HG03097 (cell line): Measurements from ENCODE around the gene CDH2.

ENCODE experiments used
- ATAC-seq: cut with Tn5 transposase; IDR thresholded peaks from one replicate; pipeline ENCODE4 v1.9.1; 2021; ENCODE audit not compliant: unreplicated experiment, low FRiP score

The CDH2 gene

DNA sequence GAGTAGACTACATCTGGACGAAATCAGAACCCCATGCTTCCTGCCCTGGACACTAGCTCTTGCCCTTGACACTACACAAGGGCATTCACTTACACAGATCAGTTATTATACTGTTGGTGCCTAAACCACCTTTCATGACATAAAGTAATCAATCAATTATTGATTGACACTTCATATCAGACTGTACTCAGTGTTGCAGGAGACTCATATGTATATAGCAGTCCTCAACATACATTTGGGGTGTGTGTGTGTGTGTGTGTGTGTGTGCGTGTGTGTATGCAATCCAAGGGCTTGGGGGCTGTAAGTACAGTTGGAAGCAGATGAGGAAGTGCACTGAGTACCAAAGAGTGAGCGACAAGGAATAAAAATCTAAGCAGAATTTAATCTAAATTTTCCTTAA, 5.1 kb downstream of the CDH2 start:
- ATAC-seq = no peak

DNA sequence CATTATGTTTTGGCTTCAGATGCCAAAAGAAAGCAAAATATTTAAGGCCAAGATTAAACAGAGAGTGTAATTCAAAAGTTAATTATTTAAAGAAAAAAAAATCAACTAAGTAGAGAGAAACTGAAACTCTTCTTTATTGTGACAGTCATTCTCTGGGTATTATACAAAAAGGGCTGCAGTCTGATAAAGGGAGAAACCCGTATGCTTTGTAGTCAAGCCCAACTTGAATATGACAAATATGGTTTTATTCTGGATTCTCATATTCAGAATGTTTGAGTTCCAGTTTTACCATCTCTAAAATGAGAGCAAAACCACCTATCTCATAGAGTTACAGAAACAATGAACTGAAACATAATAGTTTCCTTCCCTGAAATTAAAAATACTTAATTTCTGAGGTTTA, 8.2 kb downstream of the CDH2 start:
- no peak for ATAC-seq

DNA sequence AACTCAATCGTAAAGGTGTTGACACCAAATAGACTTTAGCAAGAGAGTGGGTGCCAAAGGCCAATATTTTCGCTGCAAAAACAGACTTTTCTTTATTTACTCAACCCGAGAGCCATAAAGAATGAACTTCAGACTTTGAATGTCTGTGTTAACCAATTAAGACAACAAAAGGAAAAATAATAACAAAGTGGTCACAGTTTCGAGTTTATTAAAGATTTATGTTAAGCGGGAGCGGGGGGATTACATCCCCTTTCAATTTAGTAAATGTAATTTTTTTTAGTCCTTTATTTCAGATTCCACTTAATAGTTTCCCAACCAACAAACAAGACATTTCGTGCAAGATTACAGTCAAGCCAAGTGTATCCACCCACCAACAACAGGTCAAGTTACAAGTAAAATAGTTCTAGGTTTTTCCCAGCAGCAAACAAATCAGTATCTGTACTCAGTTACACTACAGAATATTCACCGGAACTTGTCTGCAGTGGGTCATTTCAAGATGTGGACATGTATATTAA, 9.0 kb downstream of the CDH2 start:
- ATAC-seq = no peak

DNA sequence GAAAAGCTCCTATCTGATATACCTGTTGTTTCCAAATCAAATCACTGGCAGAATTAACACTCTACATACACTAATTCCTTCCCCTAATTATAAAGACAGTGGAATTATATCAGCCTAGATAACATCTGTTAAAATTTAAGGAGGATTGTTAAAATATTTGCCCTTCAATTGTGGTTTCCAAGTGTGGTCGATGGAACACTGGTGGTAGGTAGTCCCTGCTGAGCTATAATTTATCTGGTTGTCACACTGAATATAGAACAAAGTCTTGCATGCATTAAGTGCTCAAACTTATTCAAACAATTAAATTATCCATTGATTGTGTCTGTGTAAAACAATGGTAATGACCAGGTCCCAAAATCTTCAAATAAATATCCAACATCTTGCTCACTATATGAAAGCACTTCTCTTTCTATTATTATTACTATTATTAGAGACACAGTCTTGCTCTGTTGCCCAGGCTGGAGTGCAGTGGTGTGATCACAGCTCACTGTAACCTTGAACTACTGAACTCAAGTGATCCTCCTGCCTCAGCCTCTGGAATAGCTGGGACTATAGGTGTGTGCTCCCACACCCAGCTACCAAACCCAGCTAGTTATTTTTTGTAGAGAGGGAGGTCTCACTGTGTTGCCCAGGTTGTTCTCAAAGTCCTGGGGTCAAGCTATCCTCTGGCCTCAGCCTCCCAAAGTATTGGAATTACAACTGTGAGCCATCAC, 12.0 kb downstream of the CDH2 start:
- ATAC-seq = no peak

DNA sequence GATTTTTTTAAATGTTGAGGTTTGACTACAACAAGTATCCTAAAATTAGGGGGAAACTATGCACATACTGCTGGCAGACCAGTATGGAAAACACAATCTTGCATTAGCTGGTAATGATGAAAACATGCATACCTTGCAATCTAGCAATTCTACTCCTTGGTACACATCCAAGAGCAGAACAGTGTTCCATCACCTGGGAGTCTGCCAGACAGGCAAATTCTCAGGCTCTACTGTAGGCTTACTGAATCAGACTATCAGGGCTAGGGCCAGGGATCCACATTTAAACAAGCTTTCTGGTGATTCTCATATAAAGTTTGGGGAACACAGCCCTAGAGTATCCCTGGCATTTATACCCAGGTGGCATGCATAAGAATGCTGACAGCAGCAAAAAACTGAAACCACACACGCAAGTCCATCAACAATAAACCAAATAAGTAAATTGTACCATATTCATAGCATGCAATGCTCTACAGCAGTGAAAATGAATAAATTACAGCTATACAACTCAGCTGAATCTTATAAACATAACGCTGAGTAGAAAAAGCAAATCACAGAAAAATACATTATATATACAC, 13.6 kb downstream of the CDH2 start:
- no peak for ATAC-seq

DNA sequence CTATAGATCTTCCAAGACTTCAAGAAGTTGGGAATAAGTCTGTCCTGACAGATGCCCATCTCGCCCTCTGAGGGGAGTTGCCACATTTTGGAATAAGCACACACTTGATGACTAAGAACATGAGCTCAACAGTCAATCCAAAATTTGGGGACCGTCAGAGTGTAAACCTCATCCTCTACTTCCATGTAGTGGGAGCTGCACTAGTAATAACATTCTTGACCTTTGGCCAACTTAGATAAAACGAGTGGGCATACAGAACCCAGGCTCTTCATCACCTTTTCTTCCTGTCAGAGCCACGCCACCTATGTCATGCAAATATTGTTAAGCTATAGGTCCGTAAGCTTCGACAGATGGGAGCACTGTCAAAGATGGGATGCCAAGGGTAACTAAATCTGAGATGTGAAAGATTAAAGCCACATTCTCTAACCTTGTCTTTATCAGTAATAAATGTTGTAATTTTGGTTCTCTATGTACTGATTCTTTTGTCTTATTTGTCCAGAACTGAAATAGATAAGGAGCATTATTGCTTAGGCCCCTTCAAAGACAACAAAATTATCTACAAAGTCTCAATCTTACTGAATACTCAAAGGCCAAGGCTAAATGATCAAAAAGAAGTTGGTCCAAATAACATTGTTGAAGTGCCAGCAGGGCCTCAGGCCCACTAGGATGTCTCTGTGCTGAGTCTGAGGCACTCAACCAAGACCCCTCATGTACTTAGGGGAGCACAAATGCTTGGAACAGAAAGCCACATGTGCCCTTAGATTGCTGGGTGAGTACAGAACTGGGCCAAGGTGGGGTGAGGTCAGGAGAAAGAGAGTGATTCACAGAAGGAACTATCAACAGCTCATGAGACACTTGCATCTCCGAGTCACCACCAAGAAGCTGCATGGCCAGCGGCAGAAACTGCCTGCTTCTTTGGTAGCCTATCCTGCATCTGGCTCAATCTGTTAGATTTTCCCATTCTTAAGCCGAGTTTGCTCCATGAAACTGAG, 15.0 kb downstream of the CDH2 start:
- ATAC-seq = no peak

DNA sequence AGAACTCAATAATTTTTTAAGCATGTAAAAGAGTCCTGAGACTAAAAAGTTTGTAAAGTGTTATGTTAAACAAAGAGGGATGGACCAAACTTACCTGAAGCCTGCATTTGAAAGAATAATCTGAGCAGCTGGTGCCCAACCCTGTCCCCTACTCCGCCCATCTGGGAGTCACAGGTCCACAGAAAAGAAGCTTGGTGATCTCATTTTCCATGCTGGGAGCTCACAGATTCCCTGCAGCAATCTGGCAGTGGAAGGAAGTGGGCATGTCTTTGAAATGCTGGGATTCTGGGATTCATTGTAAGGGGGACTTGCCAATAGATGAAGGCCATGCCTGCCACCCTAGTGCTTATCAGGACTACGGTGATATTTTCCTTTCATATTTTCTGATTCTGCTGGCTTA, 17.9 kb downstream of the CDH2 start:
- ATAC-seq = no peak

DNA sequence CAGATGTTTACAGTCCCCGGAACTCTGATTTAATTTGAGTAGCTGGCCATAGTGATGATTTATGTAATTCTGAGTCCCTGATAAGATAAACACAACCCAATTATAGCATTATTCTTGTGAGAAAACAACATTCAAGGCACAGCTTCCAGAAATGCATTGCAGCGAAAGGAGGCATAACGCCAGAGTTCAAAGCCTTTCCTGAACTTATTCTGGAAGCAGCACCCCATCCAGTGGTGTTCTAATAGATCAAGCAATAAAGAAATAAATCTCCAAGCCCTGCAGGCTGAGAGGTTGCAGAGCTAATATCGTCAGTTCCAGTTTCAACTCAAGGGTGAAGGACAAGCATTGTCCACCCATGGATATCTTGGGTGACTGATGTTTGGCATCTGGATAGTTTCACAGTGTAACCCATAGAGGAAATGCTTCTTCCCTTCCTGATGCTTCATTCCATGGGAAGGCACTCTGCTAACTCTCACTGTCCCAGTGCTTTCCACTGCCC, 18.8 kb downstream of the CDH2 start:
- no peak for ATAC-seq

DNA sequence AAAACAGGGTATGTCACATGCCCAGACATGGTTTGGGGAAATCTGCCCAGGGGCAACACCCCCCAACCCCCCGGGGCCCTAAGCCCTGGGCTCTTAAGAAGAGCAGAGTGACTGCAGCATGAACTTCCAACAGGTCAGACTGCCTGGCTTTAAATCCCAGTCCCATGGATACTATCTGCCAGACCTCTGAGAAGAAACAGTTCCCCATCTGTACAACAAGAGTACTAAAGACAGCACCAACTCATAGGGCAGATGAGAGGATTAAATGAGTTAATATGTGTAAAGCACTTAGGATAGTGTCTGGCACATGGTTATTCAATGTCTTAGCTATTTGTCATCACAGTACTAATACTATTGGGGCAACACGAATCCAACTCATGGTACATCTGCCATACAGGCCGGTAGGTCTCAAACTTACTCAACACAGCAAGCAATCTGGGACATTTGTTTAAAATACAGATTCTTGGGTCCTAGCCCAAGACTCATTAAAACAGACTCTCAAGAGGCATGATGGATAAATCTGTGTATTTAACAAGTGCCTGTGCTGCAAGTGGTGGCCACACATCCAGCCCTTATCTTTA, 23.4 kb downstream of the CDH2 start:
- no peak for ATAC-seq

DNA sequence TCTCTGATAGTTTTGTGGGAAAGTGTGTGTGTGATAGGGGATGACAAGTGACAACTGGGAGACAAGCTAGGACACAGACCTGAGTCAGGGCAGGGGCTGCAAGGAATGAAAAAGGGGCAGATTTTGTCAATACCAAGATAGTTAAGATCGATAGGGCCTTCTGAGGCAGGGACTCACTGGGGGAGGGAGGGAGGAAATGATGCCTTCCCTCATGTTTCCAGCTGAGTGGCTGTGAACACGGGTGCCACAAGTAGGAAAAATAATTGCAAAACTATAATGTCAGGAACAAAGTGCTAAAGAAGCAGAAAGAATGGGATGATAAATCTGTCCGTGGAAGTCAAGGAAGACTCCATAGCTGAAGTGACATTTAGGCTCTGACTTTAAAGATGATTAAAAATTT, 24.2 kb downstream of the CDH2 start:
- ATAC-seq = no peak

DNA sequence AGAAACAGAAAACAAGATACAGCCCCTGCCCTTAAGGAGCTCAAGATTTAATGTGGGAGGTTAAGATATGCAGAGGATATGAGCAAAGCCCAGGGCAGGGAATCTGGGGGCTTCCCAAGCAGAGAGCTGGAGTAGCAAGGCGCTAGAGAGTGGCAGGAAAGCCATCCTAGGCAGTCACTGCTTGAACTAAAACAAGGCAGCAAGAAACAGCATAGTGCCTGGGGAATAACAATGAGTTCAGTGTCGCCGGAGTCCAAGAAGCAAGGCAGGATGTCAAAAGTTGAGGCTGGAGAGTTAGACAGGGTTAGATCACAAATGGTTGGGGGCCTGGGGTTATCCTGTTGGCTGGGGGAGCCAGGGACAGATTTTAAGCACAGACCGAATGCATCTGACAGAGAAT, 24.6 kb downstream of the CDH2 start:
- no peak for ATAC-seq

DNA sequence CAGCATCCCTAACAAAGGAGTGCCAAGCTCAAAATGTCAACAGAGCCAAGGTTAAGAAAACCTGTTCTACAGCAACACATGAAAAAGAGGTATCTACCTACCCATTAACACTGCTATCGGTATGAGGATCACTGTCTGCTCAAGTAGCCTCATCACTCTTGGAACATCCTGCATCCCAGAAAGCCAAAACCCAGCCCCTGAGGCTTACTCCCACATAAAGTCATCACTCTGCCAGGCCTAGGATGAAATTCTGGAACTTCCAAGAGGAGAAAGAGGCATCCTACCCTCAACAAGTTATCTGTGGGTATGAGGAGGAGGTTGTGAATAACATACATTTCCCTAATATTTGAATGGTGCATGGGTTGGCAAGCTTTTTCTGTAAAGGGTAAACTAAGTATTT, 25.5 kb downstream of the CDH2 start:
- ATAC-seq = no peak

DNA sequence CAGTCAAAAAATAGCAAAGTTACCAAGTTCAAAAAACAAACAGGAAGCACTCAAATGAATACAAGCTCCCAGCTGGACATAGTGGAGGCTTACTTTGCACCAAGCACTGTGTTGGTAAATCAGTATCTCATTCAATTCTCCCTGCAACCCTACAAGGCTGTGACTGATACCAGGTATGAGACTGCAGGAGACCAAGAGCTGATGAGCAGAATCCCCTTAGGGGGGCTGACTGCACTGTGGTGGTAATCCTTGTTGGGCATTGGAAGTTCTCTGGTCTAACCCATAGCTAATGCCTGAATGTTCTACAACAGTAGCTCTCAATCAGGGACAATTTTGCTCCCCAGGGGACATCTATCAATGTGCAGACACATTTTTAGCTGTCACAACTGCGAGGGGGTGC, 26.0 kb downstream of the CDH2 start:
- no peak for ATAC-seq

DNA sequence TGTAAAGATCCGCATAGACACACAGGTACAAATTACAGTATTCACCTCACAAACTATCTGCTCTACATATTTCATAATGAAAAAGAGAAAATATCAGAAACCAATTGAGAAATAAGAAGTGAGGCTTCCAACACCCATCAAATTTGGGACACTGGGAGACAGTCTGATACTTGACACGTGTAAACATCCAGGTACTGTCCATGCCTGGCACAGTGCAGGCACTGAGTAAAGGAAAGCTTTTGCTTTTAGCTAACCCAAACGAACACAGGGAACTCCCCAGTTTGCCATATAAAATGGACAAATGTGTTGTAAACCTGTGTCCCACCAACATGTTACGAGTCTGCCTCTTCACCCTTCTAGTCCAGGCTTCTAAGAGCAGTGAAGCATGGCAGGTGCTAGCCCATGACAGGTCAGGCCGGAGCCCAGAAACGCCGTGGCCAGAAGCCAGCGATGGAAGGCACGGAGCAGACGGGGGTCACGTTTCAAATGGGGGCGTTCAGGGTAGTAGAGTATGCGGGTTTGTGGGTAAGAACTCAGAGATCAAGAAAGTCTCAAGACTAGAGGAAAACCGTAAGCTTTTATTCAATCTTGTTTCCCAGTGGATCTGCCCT, 27.0 kb downstream of the CDH2 start:
- no peak for ATAC-seq

DNA sequence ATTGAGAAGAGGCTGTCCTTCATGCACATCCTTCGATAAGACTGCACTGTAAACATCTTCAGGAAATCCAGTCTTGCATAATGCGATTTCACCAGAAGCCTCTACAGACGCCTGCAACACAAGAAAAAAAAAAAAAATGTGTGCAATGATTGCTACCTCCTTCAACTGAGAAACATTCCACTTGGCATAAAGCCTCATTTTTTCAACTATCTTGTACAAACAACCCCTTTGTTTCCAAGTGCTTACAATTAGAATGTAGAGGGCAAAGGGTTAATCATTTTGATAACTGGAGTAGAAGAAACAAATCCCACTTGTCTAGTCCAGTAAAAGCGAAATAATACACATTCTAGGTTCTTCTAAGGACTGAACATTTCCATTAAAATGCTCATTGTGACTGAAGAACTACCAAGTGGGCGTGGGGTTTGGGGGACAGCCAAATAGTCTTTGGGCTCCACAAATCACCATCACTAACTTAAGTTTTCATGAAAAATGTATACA, 29.2 kb downstream of the CDH2 start:
- ATAC-seq = no peak

DNA sequence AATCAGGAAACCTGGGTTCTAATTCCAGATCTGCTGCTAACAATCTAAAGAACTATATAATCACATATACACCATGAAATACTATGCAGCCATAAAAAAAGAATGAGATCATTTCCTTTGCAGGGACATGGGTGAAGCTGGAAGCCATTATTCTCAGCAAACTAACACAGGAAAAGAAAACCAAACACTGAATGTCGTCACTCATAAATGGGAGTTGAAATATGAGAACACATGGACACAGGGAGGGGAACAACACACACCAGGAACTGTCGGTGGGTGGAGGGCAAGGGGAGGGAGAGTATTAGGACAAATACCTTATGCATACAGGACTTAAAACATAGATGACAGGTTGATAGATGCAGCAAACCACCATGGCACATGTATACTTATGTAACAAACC, 33.2 kb downstream of the CDH2 start:
- no peak for ATAC-seq

DNA sequence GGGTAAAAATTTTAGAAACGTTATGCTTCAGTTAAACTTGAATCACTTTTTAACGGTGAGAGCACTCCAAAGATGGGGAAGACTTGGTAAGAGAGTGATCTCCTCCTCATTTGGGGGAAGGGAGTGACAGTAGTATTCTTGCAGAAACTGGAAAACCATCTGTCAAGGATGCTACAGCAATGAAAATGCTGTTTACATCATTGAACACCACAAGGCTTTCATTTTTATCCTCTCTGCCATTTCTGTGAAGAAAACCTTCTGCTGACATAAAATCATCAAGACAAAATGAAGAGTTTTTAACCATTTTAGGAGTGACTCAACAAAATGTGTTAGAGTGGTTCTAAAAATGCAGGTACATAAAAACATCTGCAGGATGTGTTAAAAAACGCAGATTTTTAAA, 38.1 kb downstream of the CDH2 start:
- ATAC-seq = no peak

DNA sequence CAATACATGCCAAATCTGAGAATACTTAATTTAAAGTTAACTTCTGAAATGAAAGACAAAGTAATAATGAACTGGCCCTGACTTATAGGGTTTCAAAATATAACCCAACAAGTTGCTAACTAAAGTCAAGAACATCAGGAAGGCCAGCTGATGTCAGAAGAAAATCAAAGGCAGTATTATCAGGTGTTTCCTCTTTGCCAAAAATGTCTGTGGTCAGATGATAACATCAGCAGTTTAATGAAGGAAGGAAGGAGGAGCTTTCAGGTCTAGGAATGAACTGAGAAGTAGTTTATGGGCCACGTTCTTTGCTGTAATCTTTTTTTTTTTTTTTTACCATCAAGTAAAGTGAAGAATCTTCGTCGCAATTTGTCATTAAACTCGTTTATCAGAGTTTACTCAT, 40.9 kb downstream of the CDH2 start:
- no peak for ATAC-seq

DNA sequence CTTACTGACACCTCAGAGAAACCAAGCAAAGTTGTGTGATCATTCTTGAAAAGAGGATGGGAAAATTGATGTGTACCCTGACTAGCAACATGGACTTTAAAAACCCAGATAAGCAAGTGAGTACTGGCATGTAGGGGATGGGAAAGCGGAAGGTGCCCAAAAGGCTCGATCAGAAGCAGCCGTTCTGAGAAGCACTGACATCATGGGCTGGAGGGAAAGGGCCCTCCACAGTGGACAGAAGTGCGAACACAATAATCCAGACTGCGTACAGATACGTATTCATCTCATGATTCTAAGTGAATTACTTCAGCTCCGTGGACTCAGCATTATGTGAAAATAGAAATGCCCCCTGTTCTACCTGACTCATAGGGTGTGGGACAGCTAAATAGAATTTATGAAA, 42.2 kb downstream of the CDH2 start:
- ATAC-seq = no peak

DNA sequence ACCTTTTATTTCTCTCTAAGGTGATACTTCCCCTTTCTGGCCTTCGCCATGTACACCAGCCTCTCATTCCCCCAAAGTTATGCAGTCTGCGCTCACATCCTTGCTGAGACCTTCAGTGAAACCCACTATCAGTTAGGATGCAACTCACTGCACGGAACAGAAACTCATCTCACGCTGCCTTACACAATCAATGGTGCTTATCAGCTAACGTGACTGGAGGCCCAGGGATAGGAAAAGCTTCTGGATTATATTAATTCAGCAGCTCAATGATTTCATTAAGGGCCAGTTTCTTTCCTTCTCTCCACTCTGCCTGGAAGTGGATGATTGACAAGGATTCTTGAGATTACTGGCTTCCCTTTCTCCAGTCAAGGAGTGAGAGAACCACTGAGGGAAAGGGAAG, 44.8 kb downstream of the CDH2 start:
- ATAC-seq = no peak
